ENCODE measurements around the gene MINDY4. TPM values are rescaled to one million over a fixed set of nuclear protein-coding genes. Genes with fewer than 3 reads are reported as not detected.

Gene MINDY4
- total and polyA plus RNA-seq, 2 donors, result 5.6 to 12.8 TPM

GRCh38 chr7:30931929-30932540, 160.8 kb downstream of the MINDY4 start:
- H3K4me3 ChIP-seq (ENCODE audit: low read depth, low read length), result no peak overlapping the region
- no peak for DNase-seq (ENCODE audit: extremely low spot score)
- no peaks in the 10 kb centered on the region for H3K36me3 ChIP-seq (ENCODE audit: insufficient read depth)
- no peak overlapping the region for H3K27ac ChIP-seq (ENCODE audit: low read depth)
- H3K4me1 ChIP-seq (ENCODE audit: insufficient read depth), result no peaks in the 10 kb centered on the region
- 89% methylated on average over 9 of the region's 9 CpGs for WGBS

- DNase-seq (ENCODE audit: extremely low spot score), result no peak
- H3K4me3 ChIP-seq (ENCODE audit: low read depth, low read length), result no peak overlapping the region
- no peaks in the 10 kb centered on the region for H3K4me1 ChIP-seq (ENCODE audit: insufficient read depth)
- no peak overlapping the region for H3K27ac ChIP-seq (ENCODE audit: low read depth)
- H3K36me3 ChIP-seq (ENCODE audit: insufficient read depth), result no peaks in the 10 kb centered on the region
- WGBS, result 88% methylated on average over 6 of the region's 6 CpGs
Measured at GRCh38 chr7:30932562-30932961, 161.3 kb downstream of the MINDY4 start.

GRCh38 chr7:30933124-30933974, 162.1 kb downstream of the MINDY4 start:
- Histone ChIP-seq H3K27ac (ENCODE audit: low read depth) (no peak overlapping the region), H3K36me3 (ENCODE audit: insufficient read depth) (no peaks in the 10 kb centered on the region), H3K4me3 (ENCODE audit: low read depth, low read length) (no peak overlapping the region), H3K4me1 (ENCODE audit: insufficient read depth) (no peaks in the 10 kb centered on the region)
- DNase-seq (ENCODE audit: extremely low spot score), result no peak
- WGBS, result 85% methylated on average over 26 of the region's 26 CpGs

- WGBS, result 94% methylated on average over 5 of the region's 5 CpGs
- DNase-seq (ENCODE audit: extremely low spot score), result no peak
- Histone ChIP-seq H3K27ac (ENCODE audit: low read depth) (no peak overlapping the region), H3K4me1 (ENCODE audit: insufficient read depth) (no peaks in the 10 kb centered on the region), H3K4me3 (ENCODE audit: low read depth, low read length) (no peak overlapping the region), H3K36me3 (ENCODE audit: insufficient read depth) (no peaks in the 10 kb centered on the region)
Measured at GRCh38 chr7:30934225-30934624, 163.0 kb downstream of the MINDY4 start.

GRCh38 chr7:30934732-30935568, 163.7 kb downstream of the MINDY4 start:
- WGBS, result 86% methylated on average over 6 of the region's 6 CpGs
- Histone ChIP-seq H3K4me3 (ENCODE audit: low read depth, low read length) (no peak overlapping the region), H3K27ac (ENCODE audit: low read depth) (no peak overlapping the region), H3K4me1 (ENCODE audit: insufficient read depth) (no peaks in the 10 kb centered on the region), H3K36me3 (ENCODE audit: insufficient read depth) (no peaks in the 10 kb centered on the region)
- no peak for DNase-seq (ENCODE audit: extremely low spot score)

GRCh38 chr7:30935569-30935877, 164.3 kb downstream of the MINDY4 start:
- DNase-seq (ENCODE audit: extremely low spot score), result no peak
- no peak overlapping the region for H3K4me3 ChIP-seq (ENCODE audit: low read depth, low read length)
- no peak overlapping the region for H3K27ac ChIP-seq (ENCODE audit: low read depth)
- H3K4me1 ChIP-seq (ENCODE audit: insufficient read depth), result no peaks in the 10 kb centered on the region
- H3K36me3 ChIP-seq (ENCODE audit: insufficient read depth), result no peaks in the 10 kb centered on the region
- WGBS, result 91% methylated on average over 3 of the region's 3 CpGs

- Histone ChIP-seq H3K36me3 (ENCODE audit: insufficient read depth) (no peaks in the 10 kb centered on the region), H3K4me1 (ENCODE audit: insufficient read depth) (no peaks in the 10 kb centered on the region)
Measured at GRCh38 chr7:30936650-30937245, 165.5 kb downstream of the MINDY4 start.

GRCh38 chr7:30937416-30937815, 166.2 kb downstream of the MINDY4 start:
- H3K4me3 ChIP-seq (ENCODE audit: low read depth, low read length), result no peak overlapping the region
- 61% methylated on average over 3 of the region's 3 CpGs for WGBS
- no peak for DNase-seq (ENCODE audit: extremely low spot score)
- H3K27ac ChIP-seq (ENCODE audit: low read depth), result no peak overlapping the region
- no peaks in the 10 kb centered on the region for H3K36me3 ChIP-seq (ENCODE audit: insufficient read depth)
- H3K4me1 ChIP-seq (ENCODE audit: insufficient read depth), result no peaks in the 10 kb centered on the region

More at GRCh38 chr7:30936650-30937245, 165.5 kb downstream of the MINDY4 start:
- Histone ChIP-seq H3K27ac (ENCODE audit: low read depth) (no peak overlapping the region), H3K4me3 (ENCODE audit: low read depth, low read length) (no peak overlapping the region)
- no peak for DNase-seq (ENCODE audit: extremely low spot score)

GRCh38 chr7:30938435-30939316, 167.5 kb downstream of the MINDY4 start:
- Histone ChIP-seq H3K4me3 (ENCODE audit: low read depth, low read length) (no peak overlapping the region), H3K4me1 (ENCODE audit: insufficient read depth) (no peaks in the 10 kb centered on the region), H3K27ac (ENCODE audit: low read depth) (no peak overlapping the region), H3K36me3 (ENCODE audit: insufficient read depth) (no peaks in the 10 kb centered on the region)
- no peak for DNase-seq (ENCODE audit: extremely low spot score)
- 17% methylated on average over 25 of the region's 25 CpGs for WGBS

GRCh38 chr7:30941582-30942323, 170.5 kb downstream of the MINDY4 start:
- H3K27ac ChIP-seq (ENCODE audit: low read depth), result no peak overlapping the region
- 54% methylated on average over 8 of the region's 8 CpGs for WGBS
- DNase-seq (ENCODE audit: extremely low spot score), result no peak
- H3K36me3 ChIP-seq (ENCODE audit: insufficient read depth), result no peaks in the 10 kb centered on the region
- H3K4me3 ChIP-seq (ENCODE audit: low read depth, low read length), result no peak overlapping the region
- no peaks in the 10 kb centered on the region for H3K4me1 ChIP-seq (ENCODE audit: insufficient read depth)
